Type B pancreatic cell (in vitro differentiated cells): ENCODE results near the gene CYTH4. TPM values are rescaled to one million over a fixed set of nuclear protein-coding genes. Genes with fewer than 3 reads are reported as not detected.

Source experiments
- DNase-seq: peaks from one replicate; pipeline ENCODE4 v3.0.0; 2021; ENCODE audit warnings: mixed read lengths; ENCODE audit not compliant: unreplicated experiment; ENCODE audit errors: extremely low spot score
- H3K27ac Mint-ChIP-seq: 2 replicates; pipeline ENCODE4 v1.8.0; 2021; ENCODE audit warnings: mild to moderate bottlenecking, mixed read lengths
- H3K27me3 Mint-ChIP-seq: 2 replicates; pipeline ENCODE4 v1.8.0; 2021; ENCODE audit warnings: mixed read lengths
- H3K36me3 Mint-ChIP-seq: 2 replicates; pipeline ENCODE4 v1.8.0; 2021; ENCODE audit warnings: mixed read lengths
- H3K4me1 Mint-ChIP-seq: one replicate; pipeline ENCODE4 v1.8.0; 2021; ENCODE audit warnings: mixed read lengths; ENCODE audit not compliant: unreplicated experiment
- H3K4me3 Mint-ChIP-seq: 2 replicates; pipeline ENCODE4 v1.8.0; 2021; ENCODE audit warnings: mild to moderate bottlenecking, mixed read lengths
- H3K9me3 Mint-ChIP-seq: 2 replicates; pipeline ENCODE4 v1.8.0; 2021; ENCODE audit warnings: mixed read lengths
- total RNA-seq: library from RNA; stranded (reverse); gene quantifications from 2 replicates; pipeline ENCODE4 v1.2.1, GENCODE V29; 2021; ENCODE audit warnings: low replicate concordance
- TF ChIP-seq, protein P1 (sequence below): fragments of 200-600 bp; sonication (generic); conservative IDR thresholded peaks from 2 replicates; pipeline ENCODE4 v1.5.0; 2021; ENCODE audit warnings: antibody characterized with exemption, mild to moderate bottlenecking

Gene CYTH4
- total RNA-seq, 1 donor from 2014 or later = not detected

DNA sequence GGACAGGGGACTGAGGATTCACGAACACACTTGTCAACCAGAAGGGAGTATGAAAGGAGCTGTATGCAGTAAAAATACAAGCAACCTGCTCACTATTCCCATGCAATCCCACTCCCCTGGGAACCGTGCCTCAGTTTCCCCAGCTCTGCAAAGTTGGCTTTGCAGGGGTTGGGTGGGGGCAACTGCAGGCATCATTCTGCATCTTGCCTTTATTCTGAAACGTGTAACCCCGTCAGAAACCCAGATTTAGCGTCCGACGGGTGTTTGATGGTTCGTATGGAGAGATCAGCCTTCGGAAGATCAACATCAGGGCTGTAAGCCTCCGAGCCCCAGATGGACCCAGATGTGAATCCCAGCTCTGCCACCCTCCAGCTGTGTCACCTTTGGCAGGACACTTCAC, 3.6 kb downstream of the CYTH4 start:
- peaks cover 5% of the 10 kb centered on the region for H3K4me1 Mint-ChIP-seq
- H3K4me3 Mint-ChIP-seq = no peak overlapping the region
- peaks cover 38% of the 10 kb centered on the region for H3K27me3 Mint-ChIP-seq
- DNase-seq = no peak
- H3K9me3 Mint-ChIP-seq = no peaks in the 10 kb centered on the region
- TF ChIP-seq, protein P1, sequence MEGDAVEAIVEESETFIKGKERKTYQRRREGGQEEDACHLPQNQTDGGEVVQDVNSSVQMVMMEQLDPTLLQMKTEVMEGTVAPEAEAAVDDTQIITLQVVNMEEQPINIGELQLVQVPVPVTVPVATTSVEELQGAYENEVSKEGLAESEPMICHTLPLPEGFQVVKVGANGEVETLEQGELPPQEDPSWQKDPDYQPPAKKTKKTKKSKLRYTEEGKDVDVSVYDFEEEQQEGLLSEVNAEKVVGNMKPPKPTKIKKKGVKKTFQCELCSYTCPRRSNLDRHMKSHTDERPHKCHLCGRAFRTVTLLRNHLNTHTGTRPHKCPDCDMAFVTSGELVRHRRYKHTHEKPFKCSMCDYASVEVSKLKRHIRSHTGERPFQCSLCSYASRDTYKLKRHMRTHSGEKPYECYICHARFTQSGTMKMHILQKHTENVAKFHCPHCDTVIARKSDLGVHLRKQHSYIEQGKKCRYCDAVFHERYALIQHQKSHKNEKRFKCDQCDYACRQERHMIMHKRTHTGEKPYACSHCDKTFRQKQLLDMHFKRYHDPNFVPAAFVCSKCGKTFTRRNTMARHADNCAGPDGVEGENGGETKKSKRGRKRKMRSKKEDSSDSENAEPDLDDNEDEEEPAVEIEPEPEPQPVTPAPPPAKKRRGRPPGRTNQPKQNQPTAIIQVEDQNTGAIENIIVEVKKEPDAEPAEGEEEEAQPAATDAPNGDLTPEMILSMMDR = no peak
- no peak overlapping the region for H3K27ac Mint-ChIP-seq
- no peaks in the 10 kb centered on the region for H3K36me3 Mint-ChIP-seq

DNA sequence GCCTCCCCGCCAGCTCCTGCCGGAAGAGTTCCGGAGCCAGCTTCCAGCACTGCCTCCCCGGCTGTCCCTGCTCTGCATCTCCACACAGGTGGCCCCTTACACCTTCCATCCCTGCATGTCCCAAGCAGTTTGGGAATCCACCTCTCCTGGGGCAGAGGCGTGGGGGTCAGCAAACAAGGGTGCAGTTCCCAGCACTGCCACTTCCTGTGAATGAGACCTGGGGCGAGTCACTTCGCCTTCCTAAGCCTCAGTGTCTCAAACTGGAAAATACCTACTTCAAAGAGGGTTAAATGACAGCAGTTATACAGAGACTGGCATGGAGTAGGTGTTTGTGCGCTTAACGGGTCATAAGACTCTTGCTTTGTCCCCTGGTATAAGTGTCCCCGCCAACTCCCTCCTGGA, 5.2 kb downstream of the CYTH4 start:
- no peaks in the 10 kb centered on the region for H3K36me3 Mint-ChIP-seq
- TF ChIP-seq, protein P1 = no peak
- H3K4me3 Mint-ChIP-seq = no peak overlapping the region
- H3K27me3 Mint-ChIP-seq = peaks cover 43% of the 10 kb centered on the region
- no peak overlapping the region for H3K27ac Mint-ChIP-seq
- H3K4me1 Mint-ChIP-seq = peaks cover 4% of the 10 kb centered on the region
- DNase-seq = no peak
- H3K9me3 Mint-ChIP-seq = no peaks in the 10 kb centered on the region

DNA sequence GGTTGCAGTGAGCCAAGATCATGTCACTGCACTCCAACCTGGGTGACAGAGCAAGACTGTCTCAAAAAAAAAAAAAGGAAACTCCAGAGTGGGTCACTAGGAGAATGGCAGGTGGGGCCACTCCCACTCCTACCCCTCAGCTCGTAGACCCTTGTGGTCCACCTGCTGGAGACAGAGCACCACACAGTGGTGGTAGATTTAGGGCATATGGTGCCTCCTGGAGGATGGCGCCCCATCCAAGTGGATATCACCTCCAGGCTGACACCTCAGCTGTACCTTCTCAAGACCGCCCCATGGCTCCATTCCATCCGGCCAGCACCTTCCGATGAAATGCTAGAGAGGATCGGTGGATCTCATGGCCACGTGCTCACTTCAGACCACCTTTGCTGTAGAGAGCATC, 6.2 kb downstream of the CYTH4 start:
- no peaks in the 10 kb centered on the region for H3K9me3 Mint-ChIP-seq
- no peak overlapping the region for H3K27ac Mint-ChIP-seq
- TF ChIP-seq, protein P1 = no peak
- DNase-seq = no peak
- H3K27me3 Mint-ChIP-seq = peaks cover 37% of the 10 kb centered on the region
- H3K36me3 Mint-ChIP-seq = no peaks in the 10 kb centered on the region
- H3K4me1 Mint-ChIP-seq = no peaks in the 10 kb centered on the region
- H3K4me3 Mint-ChIP-seq = no peak overlapping the region

DNA sequence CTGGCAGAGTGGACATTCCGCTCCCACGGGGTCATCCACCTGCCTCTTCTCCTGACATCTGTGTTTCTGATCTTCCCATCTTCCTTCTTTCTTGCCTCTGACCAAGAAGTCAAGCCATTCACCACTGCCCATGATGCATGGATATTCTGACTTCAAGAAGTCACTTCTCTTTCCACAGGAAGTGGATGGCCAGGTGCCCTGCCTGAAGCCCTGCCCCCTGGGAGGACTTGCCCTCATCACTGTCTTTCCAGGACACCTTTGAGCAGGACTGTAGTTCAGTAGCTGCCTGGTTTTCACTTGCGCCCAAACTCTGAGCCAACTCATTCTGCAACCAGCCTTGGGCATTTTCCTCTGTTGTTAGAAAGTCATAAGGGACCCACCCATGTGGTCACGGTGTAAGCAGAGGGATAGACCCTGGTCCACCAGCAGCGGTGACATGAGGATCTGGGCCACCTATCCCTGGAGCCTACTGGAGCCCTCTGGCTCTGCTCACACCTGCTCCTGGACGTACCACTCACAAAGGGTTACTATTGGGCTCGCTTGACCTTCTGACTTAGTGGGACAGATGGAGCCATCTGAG, 6.9 kb downstream of the CYTH4 start:
- Mint-ChIP-seq H3K36me3 (no peaks in the 10 kb centered on the region), H3K4me3 (no peak overlapping the region), H3K27ac (no peak overlapping the region), H3K9me3 (no peaks in the 10 kb centered on the region), H3K27me3 (peaks cover 35% of the 10 kb centered on the region), H3K4me1 (no peaks in the 10 kb centered on the region)
- no peak for DNase-seq
- TF ChIP-seq, protein P1 = no peak

DNA sequence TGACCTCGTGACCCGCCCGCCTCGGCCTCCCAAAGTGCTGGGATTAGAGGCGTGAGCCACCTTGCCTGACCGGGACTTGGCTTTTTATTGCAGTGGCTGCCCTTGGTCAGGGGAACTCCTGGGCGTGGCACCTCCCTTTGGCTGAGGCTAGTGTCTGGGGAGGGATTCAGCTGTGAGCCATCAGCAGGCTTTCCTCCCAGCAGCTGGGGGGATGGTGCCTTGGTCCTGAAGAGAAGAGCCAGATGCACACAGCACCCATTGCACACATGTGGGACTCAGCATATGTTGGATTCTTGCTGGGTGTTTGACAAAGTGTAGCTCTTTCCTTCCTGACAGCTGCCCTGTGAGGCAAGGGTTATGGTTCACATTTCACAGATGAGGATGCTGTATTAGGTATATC, 8.4 kb downstream of the CYTH4 start:
- TF ChIP-seq, protein P1 = no peak
- Mint-ChIP-seq H3K4me1 (no peaks in the 10 kb centered on the region), H3K27me3 (peaks cover 33% of the 10 kb centered on the region), H3K9me3 (no peaks in the 10 kb centered on the region), H3K4me3 (no peak overlapping the region), H3K36me3 (no peaks in the 10 kb centered on the region), H3K27ac (no peak overlapping the region)
- DNase-seq = no peak
